SK-N-SH (cell line): ENCODE measurements around the gene GNA14. TPM values are rescaled to one million over a fixed set of nuclear protein-coding genes. Genes with fewer than 3 reads are reported as not detected.
A peak's percentile ranks its signal among the peaks of the same experiment; 100 is the strongest.
"Not testable (repeated sequence)": the region's sequence is repeated elsewhere in the genome, so short reads cannot be mapped to it uniquely, and the experiment has no call there.

Experiments used
- CTCF ChIA-PET: fragments of 300-600, 350-600 bp; formaldehyde crosslinking; extraction: SDS; loops from one replicate; lab custom pipeline; 2021; lab: Yijun Ruan, JAX
- POLR2A ChIA-PET: fragments of 350-600 bp; sonication (Branson Sonifier 250); formaldehyde crosslinking; extraction: SDS; loops from one replicate; lab custom pipeline; 2020; ENCODE audit warnings: antibody characterized with exemption, inconsistent platforms; lab: Yijun Ruan, JAX
- DNase-seq: peaks from one replicate; pipeline ENCODE4 v3.0.0; 2012
- H2AFZ ChIP-seq: fragments of 200-600 bp; sonication (generic); 2 replicates; pipeline ENCODE4 v1.8.1; 2016; ENCODE audit warnings: antibody characterized with exemption, mild to moderate bottlenecking, low read depth
- H3F3A ChIP-seq: fragments of 200-600 bp; sonication (generic); replicated peaks from 2 replicates; pipeline ENCODE3; 2016; ENCODE audit warnings: antibody characterized with exemption, mild to moderate bottlenecking; ENCODE audit not compliant: insufficient read depth
- H3K27ac ChIP-seq, 2 experiments: fragments of 200-500 bp in 1 of 2; fragments of 200-600 bp in 1 of 2; sonication (Bioruptor generic) in 1 of 2; sonication (generic), shearing (Covaris generic) in 1 of 2; 2 replicates each; pipeline versions ENCODE4 v1.5.1 to v1.6.1; 2014 to 2016; ENCODE audit warnings: low read depth in 2 of 2, inconsistent platforms in 1 of 2, low read length in 1 of 2, mild to moderate bottlenecking in 1 of 2, mixed read lengths in 1 of 2
- H3K27me3 ChIP-seq: fragments of 200-600 bp; sonication (generic), shearing (Covaris generic); 2 replicates; pipeline ENCODE4 v1.6.1; 2016; ENCODE audit warnings: mixed run types; ENCODE audit not compliant: insufficient read depth
- H3K36me3 ChIP-seq, 2 experiments: fragments of 200-500 bp in 1 of 2; fragments of 200-600 bp in 1 of 2; sonication (Bioruptor generic) in 1 of 2; sonication (generic) in 1 of 2; replicated peaks in 1 of 2; 2 replicates each; pipeline versions ENCODE3 to v1.5.1; 2014 to 2016; ENCODE audit warnings: low read length in 1 of 2, mild to moderate bottlenecking in 1 of 2; ENCODE audit not compliant: insufficient read depth in 2 of 2, control insufficient read depth in 1 of 2
- H3K4me1 ChIP-seq, 2 experiments: fragments of 200-500 bp in 1 of 2; fragments of 200-600 bp in 1 of 2; sonication (Bioruptor generic) in 1 of 2; sonication (generic), shearing (Covaris generic) in 1 of 2; 2 replicates each; pipeline versions ENCODE4 v1.5.1 to v1.6.1; 2014 to 2016; ENCODE audit warnings: low read depth in 1 of 2, low read length in 1 of 2, mixed run types in 1 of 2; ENCODE audit not compliant: insufficient read depth in 2 of 2, control insufficient read depth in 1 of 2
- H3K4me2 ChIP-seq: fragments of 200-600 bp; sonication (generic), shearing (Covaris generic); 2 replicates; pipeline ENCODE4 v1.6.1; 2017; ENCODE audit warnings: mixed run types
- H3K4me3 ChIP-seq, 2 experiments: fragments of 200-500 bp in 1 of 2; fragments of 200-600 bp in 1 of 2; sonication (Bioruptor generic) in 1 of 2; sonication (generic), shearing (Covaris generic) in 1 of 2; 2 replicates each; pipeline versions ENCODE4 v1.5.1 to v1.8.1; 2014 to 2016; ENCODE audit warnings: low read depth in 2 of 2, inconsistent platforms in 1 of 2, low read length in 1 of 2, mild to moderate bottlenecking in 1 of 2, mixed read lengths in 1 of 2, moderate library complexity in 1 of 2
- H3K79me2 ChIP-seq: fragments of 200-600 bp; sonication (generic); 2 replicates; pipeline ENCODE4 v1.8.1; 2017; ENCODE audit warnings: mild to moderate bottlenecking; ENCODE audit not compliant: insufficient read depth
- H3K9ac ChIP-seq: fragments of 200-600 bp; sonication (generic); 2 replicates; pipeline ENCODE4 v1.6.1; 2017; ENCODE audit warnings: mixed run types
- H3K9me2 ChIP-seq: fragments of 200-600 bp; sonication (generic); 2 replicates; pipeline ENCODE4 v1.6.1; 2017; ENCODE audit warnings: mixed run types
- H3K9me3 ChIP-seq: fragments of 200-600 bp; sonication (generic); 2 replicates; pipeline ENCODE4 v1.6.1; 2017; ENCODE audit warnings: mixed run types, mild to moderate bottlenecking, moderate library complexity
- H4K20me1 ChIP-seq: fragments of 200-600 bp; sonication (generic); 2 replicates; pipeline ENCODE4 v1.6.1; 2017; ENCODE audit warnings: mild to moderate bottlenecking, mixed run types; ENCODE audit not compliant: insufficient read depth
- FOSL2 ChIP-seq: IDR thresholded peaks from 2 replicates; pipeline ENCODE4 v1.4.0; 2012; ENCODE audit warnings: low read depth, mild to moderate bottlenecking, moderate library complexity, borderline replicate concordance
- FOXJ3 ChIP-seq: sonication (generic); formaldehyde crosslinking; IDR thresholded peaks from 2 replicates; pipeline ENCODE4 v1.5.1; 2020; ENCODE audit warnings: mild to moderate bottlenecking, missing genetic modification reagents
- MAX ChIP-seq: IDR thresholded peaks from 2 replicates; pipeline ENCODE4 v1.4.0; 2012; ENCODE audit warnings: low read depth
- NFIC ChIP-seq: IDR thresholded peaks from 2 replicates; pipeline ENCODE4 v1.4.0; 2012; ENCODE audit warnings: borderline replicate concordance
- RFX5 ChIP-seq: IDR thresholded peaks from 2 replicates; pipeline ENCODE4 v1.6.1; 2012; ENCODE audit warnings: mild to moderate bottlenecking, improper control_type of control experiment, low read length
- SIN3A ChIP-seq: IDR thresholded peaks from 2 replicates; pipeline ENCODE4 v1.6.1; 2012; ENCODE audit warnings: low read depth, mild to moderate bottlenecking, low read length, moderate library complexity, borderline replicate concordance
- TEAD4 ChIP-seq: IDR thresholded peaks from 2 replicates; pipeline ENCODE4 v1.4.0; 2012; ENCODE audit warnings: mild to moderate bottlenecking, borderline replicate concordance; ENCODE audit not compliant: insufficient read depth
- USF1 ChIP-seq: IDR thresholded peaks from 2 replicates; pipeline ENCODE4 v1.4.0; 2012; ENCODE audit warnings: low read depth, borderline replicate concordance
- USF2 ChIP-seq: fragments of 150-350 bp; IDR thresholded peaks from 2 replicates; pipeline ENCODE4 v1.6.1; 2017; ENCODE audit warnings: antibody characterized with exemption, low read length, low read depth, borderline replicate concordance
- WGBS: methylation state at CpG from one replicate; pipeline ENCODE4 v1.1.6; 2017; ENCODE audit warnings: low lambda C conversion rate; 5-methylcytosine and 5-hydroxymethylcytosine counted together
- polyA plus RNA-seq, 3 experiments: library from polyadenylated mRNA; depleted of rRNA; stranded (reverse); fragments of >200 nt; gene quantifications; 2 replicates each; pipeline ENCODE4 v1.2.3, GENCODE V29; 2012

GNA14 gene
- polyA plus RNA-seq, 1 of the 3 experiments (the other 2 are of a cell fraction), result 0.15 TPM

- ChIA-PET POLR2A (no interaction called here), CTCF (interaction anchor here (2.2 kb wide), 1 partner anchor 128 kb away, joined by 6 read pairs; no protein-coding TSS in a partner anchor)
- Histone ChIP-seq H3K9ac (no peak overlapping the region), H2AFZ (no peak overlapping the region), H3K9me2 (no peaks in the 10 kb centered on the region), H3K4me3 (no peak overlapping the region), H3K4me2 (no peak overlapping the region), H3K36me3 (no peaks in the 10 kb centered on the region), H3F3A (peaks cover 6% of the 10 kb centered on the region), H3K79me2 (no peaks in the 10 kb centered on the region), H3K9me3 (no peaks in the 10 kb centered on the region), H3K4me1 (peaks cover 0 to 15% of the 10 kb centered on the region in 2 experiments; a peak in 3 of 4 replicates), H3K27me3 (no peaks in the 10 kb centered on the region), H4K20me1 (no peaks in the 10 kb centered on the region), H3K27ac (no peak overlapping the region)
- TF ChIP-seq FOSL2, result 0 out of 2 replicates have a peak, but pooled peaks have one; percentile 13
- TF ChIP-seq TEAD4, result no peak
- no peak for TF ChIP-seq USF1
- DNase-seq, result no peak
- 55% methylated on average over 2 of the region's 2 CpGs for WGBS
Measured at GRCh38 chr9:77585335-77585786, 62.8 kb downstream of the GNA14 start.

GRCh38 chr9:77584927-77585326 lies 63.2 kb downstream of the GNA14 start:
- not testable (repeated sequence) for H3K27me3 ChIP-seq
- peaks cover 0 to 15% of the 10 kb centered on the region in 2 experiments; a peak in 3 of 4 replicates for H3K4me1 ChIP-seq
- 97% methylated on average over 4 of the region's 4 CpGs for WGBS

GRCh38 chr9:77582961-77583576 lies 65.1 kb downstream of the GNA14 start:
- 73% methylated on average over 5 of the region's 5 CpGs for WGBS
- Histone ChIP-seq H3K4me3 (no peak overlapping the region), H3K4me1 (peaks cover 0 to 9% of the 10 kb centered on the region in 2 experiments; a peak in 3 of 4 replicates), H3K9me3 (no peaks in the 10 kb centered on the region), H3K9me2 (no peaks in the 10 kb centered on the region), H3K27ac (no peak overlapping the region), H3K79me2 (no peaks in the 10 kb centered on the region), H4K20me1 (no peaks in the 10 kb centered on the region), H3K9ac (no peak overlapping the region), H3K36me3 (no peaks in the 10 kb centered on the region)
- CTCF ChIA-PET, result interaction anchor here (1.3 kb wide), 1 partner anchor 126 kb away, joined by 3 read pairs; no protein-coding TSS in a partner anchor
- TF ChIP-seq RFX5, result no peak
- TF ChIP-seq FOSL2, result no peak
- no peak for TF ChIP-seq NFIC
- TF ChIP-seq USF2, result no peak
- TF ChIP-seq FOXJ3 (CRISPR knock-in tag), result no peak
- TF ChIP-seq SIN3A, result no peak
- no peak for TF ChIP-seq MAX
- TF ChIP-seq, all 33 proteins: peak for 0
- Histone ChIP-seq H3K27me3 (no peaks in the 10 kb centered on the region), H3F3A (no peaks in the 10 kb centered on the region), H2AFZ (no peak overlapping the region), H3K4me2 (no peak overlapping the region)
- POLR2A ChIA-PET, result no interaction called here
- DNase-seq, result no peak

More at GRCh38 chr9:77584927-77585326, 63.2 kb downstream of the GNA14 start:
- H3K79me2 ChIP-seq, H3K9me2 ChIP-seq, H3K36me3 ChIP-seq, H2AFZ ChIP-seq, H3F3A ChIP-seq, CTCF ChIA-PET, POLR2A ChIA-PET, H3K27ac ChIP-seq, H3K4me3 ChIP-seq, H3K4me2 ChIP-seq, H4K20me1 ChIP-seq, H3K9ac ChIP-seq, DNase-seq, H3K9me3 ChIP-seq: not testable (repeated sequence)
